Cardiac fibroblast (primary cell): ENCODE data around the gene MED13L.

Experiments
- DNase-seq, 2 donors: peaks; one replicate each; pipeline versions ENCODE4 v3.0.0 to v3.0.0-alpha.2; 2010; ENCODE audit warnings: low read depth in 2 of 2
- H3K4me3 ChIP-seq, 2 donors: replicated peaks in 1 of 2; 1 replicate in 1 of 2; 2 replicates in 1 of 2; pipeline ENCODE4 v1.5.1; 2011; ENCODE audit warnings: low read depth in 2 of 2, low read length in 2 of 2, mild to moderate bottlenecking in 2 of 2, moderate library complexity in 1 of 2
- TF ChIP-seq, protein P1 (sequence below): IDR thresholded peaks from one replicate; pipeline ENCODE4 v1.5.1; 2011; ENCODE audit warnings: low read depth, mild to moderate bottlenecking, low read length, inconsistent platforms

MED13L gene

DNA sequence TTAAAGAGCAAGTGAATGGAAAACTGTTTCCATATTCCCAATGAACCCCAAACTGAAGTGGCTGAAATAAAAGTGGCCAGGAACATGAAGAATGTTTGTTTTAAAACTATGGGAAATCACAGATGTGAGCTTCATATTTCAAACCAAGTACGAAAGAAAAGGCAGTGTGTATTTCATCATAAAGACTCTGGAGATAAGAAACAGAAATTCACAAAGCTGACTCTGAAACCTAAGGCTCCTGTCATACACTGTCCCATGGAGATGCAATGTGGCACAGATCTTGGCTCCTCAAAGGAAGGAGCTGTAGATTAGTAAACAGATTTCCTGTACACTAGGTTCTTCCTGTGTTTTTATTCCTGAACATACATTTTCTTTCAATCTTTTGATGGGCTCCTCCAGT is 304.4 kb downstream of the MED13L start:
- TF ChIP-seq, protein P1, sequence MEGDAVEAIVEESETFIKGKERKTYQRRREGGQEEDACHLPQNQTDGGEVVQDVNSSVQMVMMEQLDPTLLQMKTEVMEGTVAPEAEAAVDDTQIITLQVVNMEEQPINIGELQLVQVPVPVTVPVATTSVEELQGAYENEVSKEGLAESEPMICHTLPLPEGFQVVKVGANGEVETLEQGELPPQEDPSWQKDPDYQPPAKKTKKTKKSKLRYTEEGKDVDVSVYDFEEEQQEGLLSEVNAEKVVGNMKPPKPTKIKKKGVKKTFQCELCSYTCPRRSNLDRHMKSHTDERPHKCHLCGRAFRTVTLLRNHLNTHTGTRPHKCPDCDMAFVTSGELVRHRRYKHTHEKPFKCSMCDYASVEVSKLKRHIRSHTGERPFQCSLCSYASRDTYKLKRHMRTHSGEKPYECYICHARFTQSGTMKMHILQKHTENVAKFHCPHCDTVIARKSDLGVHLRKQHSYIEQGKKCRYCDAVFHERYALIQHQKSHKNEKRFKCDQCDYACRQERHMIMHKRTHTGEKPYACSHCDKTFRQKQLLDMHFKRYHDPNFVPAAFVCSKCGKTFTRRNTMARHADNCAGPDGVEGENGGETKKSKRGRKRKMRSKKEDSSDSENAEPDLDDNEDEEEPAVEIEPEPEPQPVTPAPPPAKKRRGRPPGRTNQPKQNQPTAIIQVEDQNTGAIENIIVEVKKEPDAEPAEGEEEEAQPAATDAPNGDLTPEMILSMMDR = no peak

DNA sequence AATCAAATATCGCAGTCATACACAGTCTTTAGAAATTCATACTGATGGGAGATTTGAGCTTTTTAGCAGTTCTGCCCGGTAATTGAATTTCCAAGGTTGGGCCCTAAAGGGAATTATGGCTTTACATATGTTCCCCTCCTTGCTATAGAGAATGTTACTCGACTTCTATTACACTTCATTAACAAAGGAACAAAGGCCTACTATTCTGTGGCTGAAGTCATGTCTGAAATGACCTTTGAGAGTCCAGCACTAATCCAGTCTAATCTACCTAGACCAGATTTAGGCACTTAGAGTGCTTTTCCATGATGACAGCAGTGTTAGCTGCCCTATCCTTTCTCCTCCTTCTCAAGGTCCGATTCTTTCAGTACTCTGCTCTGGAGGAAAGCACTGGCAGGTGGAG is 305.3 kb downstream of the MED13L start:
- TF ChIP-seq, protein P1 = no peak
- no peak for DNase-seq
- no peak overlapping the region for H3K4me3 ChIP-seq

More for the DNA sequence above, 304.4 kb downstream of the MED13L start:
- H3K4me3 ChIP-seq = no peak overlapping the region
- DNase-seq = peak; percentile 18 to 54

DNA sequence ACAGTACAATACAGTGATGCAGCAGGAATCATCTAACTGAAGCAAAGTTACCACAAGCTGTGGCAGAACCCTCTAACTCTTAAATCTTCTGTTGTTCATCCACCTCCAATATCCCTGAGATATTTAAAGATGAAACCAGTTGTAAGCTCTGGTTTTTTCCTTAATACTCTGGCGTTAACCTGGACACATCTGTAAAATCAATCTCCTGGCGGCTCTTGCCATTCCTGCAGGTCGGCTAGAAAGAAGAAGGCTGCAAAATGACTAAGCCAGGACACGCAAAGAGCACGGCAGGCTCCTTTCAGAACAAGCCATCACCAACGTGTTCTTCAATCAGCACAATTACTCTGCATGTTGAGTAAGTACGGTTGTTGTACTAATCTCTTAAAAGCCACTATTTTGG is 309.3 kb downstream of the MED13L start:
- no peak overlapping the region for H3K4me3 ChIP-seq
- no peak for DNase-seq
- TF ChIP-seq, protein P1 = no peak

DNA sequence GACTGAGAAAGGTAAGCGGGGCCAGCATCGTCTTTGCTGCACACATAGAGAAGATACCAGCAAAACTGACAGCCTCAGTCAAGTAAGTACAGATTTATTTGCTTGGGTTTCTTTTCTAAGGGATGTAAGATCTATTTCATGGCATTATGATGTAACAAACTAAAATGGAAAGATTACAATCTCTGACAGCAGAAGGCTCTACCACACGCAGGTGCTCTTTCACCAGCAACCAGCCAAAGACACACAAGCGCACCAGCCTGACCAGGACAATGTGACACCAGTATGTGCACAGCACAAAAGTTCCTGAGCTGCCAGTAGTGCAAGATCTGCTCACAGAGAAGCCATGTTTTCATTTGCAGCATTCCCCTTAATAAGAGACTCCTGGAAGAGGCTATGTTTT is 311.1 kb downstream of the MED13L start:
- TF ChIP-seq, protein P1 = no peak
- DNase-seq = no peak
- no peak overlapping the region for H3K4me3 ChIP-seq

DNA sequence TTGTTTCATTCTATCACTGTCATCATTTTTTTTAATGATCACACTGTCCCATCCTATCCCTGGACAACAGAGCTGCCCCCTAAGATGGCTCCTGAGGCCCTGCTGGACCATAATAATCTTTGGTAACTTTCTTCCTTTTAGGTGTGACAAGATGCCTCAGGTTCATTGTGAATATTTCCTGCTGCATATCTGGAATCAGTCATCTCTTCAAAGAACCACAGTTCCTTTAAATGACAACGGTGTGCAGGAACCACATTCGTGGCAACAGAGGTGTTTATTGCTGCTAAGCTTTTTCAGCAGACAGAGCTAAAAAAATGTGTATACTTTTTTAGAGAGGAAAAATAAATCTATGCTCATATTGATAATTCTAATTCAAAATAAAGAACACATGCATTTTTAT is 312.9 kb downstream of the MED13L start:
- DNase-seq = no peak
- TF ChIP-seq, protein P1 = no peak
- no peak overlapping the region for H3K4me3 ChIP-seq

DNA sequence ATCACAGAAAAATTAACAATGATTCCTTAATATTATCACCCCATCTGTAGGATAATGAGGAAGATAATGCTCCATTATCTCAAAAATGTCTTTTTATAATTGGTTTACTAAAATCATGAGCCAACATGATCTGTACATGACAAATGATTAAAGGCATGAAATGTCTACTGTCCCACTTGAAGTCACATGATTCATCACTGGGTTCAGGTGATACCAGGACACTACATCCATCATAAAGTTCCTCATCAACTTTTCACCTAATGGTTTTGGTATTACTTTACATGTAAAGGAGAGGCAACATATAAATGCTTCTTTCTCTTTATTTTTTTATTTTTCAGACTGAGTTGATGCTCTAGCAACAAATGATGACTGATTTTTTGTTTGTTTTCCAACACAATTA is 313.3 kb downstream of the MED13L start:
- TF ChIP-seq, protein P1 = no peak
- no peak overlapping the region for H3K4me3 ChIP-seq
- DNase-seq = no peak

DNA sequence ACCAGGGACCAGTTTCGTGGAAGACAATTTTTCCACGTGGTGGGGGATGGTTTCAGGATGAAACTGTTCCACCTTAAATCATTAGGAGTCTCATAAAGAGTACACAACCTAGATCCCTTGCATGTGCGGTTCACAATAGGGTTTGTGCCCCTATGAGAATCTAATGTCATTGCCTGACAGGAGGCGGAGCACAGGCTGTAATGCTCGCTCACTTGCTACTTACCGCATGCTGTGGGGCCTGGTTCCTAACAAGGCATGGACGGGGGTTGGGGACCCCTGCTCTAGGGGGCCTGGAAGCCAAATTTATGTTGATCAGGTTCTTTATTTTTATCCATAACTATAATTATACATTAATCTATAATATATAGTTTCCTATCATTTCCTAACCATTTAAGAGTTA is 315.3 kb downstream of the MED13L start:
- TF ChIP-seq, protein P1 = no peak
- no peak for DNase-seq
- H3K4me3 ChIP-seq = no peak overlapping the region
